ENCODE measurements around the gene SEC14L5. TPM values are rescaled to one million over a fixed set of nuclear protein-coding genes. Genes with fewer than 3 reads are reported as not detected.

Gene SEC14L5
- total RNA-seq, 1 experiment from 2014 or later = 0.27 TPM

GRCh38 chr16:5027575-5028235 lies 69.6 kb downstream of the SEC14L5 start:
- Histone ChIP-seq H3K27ac (ENCODE audit: low read depth, low read length) (no peak overlapping the region), H3K4me1 (ENCODE audit: control insufficient read depth in 1 of 2, insufficient read depth in 2 of 2, low read length in 2 of 2) (peaks cover 3 to 8% of the 10 kb centered on the region in 2 experiments; a peak in 2 of 4 replicates), H3K79me2 (ENCODE audit: insufficient read depth, low read length) (0 out of 2 replicates have a peak, but pooled peaks cover 1% of the 10 kb centered on the region), H4K20me1 (ENCODE audit: insufficient read depth) (no peaks in the 10 kb centered on the region), H3K36me3 (ENCODE audit: control insufficient read depth in 1 of 2, insufficient read depth in 2 of 2, low read length in 2 of 2) (no peaks in the 10 kb centered on the region; a peak in 1 of 4 replicates), H3K9me2 (ENCODE audit: insufficient read depth) (no peaks in the 10 kb centered on the region), H3K9ac (ENCODE audit: low read length) (no peak overlapping the region), H2AFZ (ENCODE audit: low read depth, low read length, poor library complexity, severe bottlenecking) (no peak overlapping the region), H3K4me3 (replicated peaks in 1 of 2; ENCODE audit: low read depth in 1 of 2, low read length in 2 of 2) (no peak overlapping the region), H3K9me3 (ENCODE audit: control insufficient read depth in 1 of 2, insufficient read depth in 1 of 2, low read depth in 1 of 2, low read length in 2 of 2) (no peaks in the 10 kb centered on the region), H3K4me2 (ENCODE audit: low read length) (no peak overlapping the region), H3K27me3 (ENCODE audit: insufficient read depth, low read length) (no peaks in the 10 kb centered on the region)
- ChIA-PET CTCF (interaction anchor here (0.5 to 0.6 kb wide), 2 partner anchors 45 to 70 kb away, joined by 3 to 7 read pairs; no protein-coding TSS in a partner anchor), RAD21 (ENCODE audit: low non-redundant PET in 1 of 2, low total read pairs in 2 of 2, uncharacterized antibody in 2 of 2, unreplicated experiment in 2 of 2) (no interaction called here), POLR2A (no interaction called here)
- DNase-seq (ENCODE audit: low read depth, low spot score) = no peak
- BruUV-seq (replicated peaks) = no TSS peak
- ATAC-seq = no peak
- no peak for TF ChIP-seq ELF1 (IDR thresholded peaks at IDR 0.05; ENCODE audit: borderline replicate concordance, low read depth)
- TF ChIP-seq SIN3A (IDR thresholded peaks at IDR 0.05; ENCODE audit: low read depth) = no peak
- no peak for TF ChIP-seq SRF (IDR thresholded peaks at IDR 0.05; ENCODE audit: low read depth)
- no peak for TF ChIP-seq ATF3 (IDR thresholded peaks at IDR 0.05)
- no peak for TF ChIP-seq CBX3 (IDR thresholded peaks at IDR 0.05; ENCODE audit: low read depth)
- no peak for TF ChIP-seq ZNF274 (IDR thresholded peaks at IDR 0.05; ENCODE audit: low read depth, low read length)
- TF ChIP-seq ZBTB33 (IDR thresholded peaks at IDR 0.05; ENCODE audit: extremely low read depth, insufficient replicate concordance, low read length) = no peak
- TF ChIP-seq RAD21 (IDR thresholded peaks at IDR 0.05; ENCODE audit: low read depth) = no peak
- TF ChIP-seq JUND (IDR thresholded peaks at IDR 0.05) = no peak
- intact Hi-C loops (cut with micrococcal nuclease) = loop anchor here (10.0 kb wide), 1 partner anchor 313 kb away; no protein-coding TSS in a partner anchor
